Stimulated activated effector memory CD8-positive, alpha-beta T cell treated with anti-CD3 and anti-CD28 coated beads, Interleukin-12 subunit alpha, Interleukin-12 subunit beta, amount 100 ng/mL, for 72 hours (primary cell): ENCODE results near the gene CACNA1B.

Source experiments
- ATAC-seq: fragments of 150-1000 bp; cut with Tn5 transposase; 2 replicates; pipeline ENCODE4 v1.10.0; 2021
- DNase-seq, 2 donors: peaks; one replicate each; pipeline ENCODE4 v3.0.0; 2021 to 2022; ENCODE audit warnings: low spot score in 2 of 2
- H3K27ac Mint-ChIP-seq: one replicate; pipeline ENCODE4 v1.8.0; 2022; ENCODE audit warnings: mild to moderate bottlenecking, mixed read lengths
- H3K36me3 Mint-ChIP-seq: one replicate; pipeline ENCODE4 v1.8.0; 2022; ENCODE audit warnings: mild to moderate bottlenecking, mixed read lengths
- H3K4me1 Mint-ChIP-seq: one replicate; pipeline ENCODE4 v1.8.0; 2022; ENCODE audit warnings: mixed read lengths
- H3K4me3 Mint-ChIP-seq: one replicate; pipeline ENCODE4 v1.8.0; 2022; ENCODE audit warnings: mild to moderate bottlenecking, mixed read lengths
- H3K9me3 Mint-ChIP-seq: one replicate; pipeline ENCODE4 v1.8.0; 2022; ENCODE audit warnings: mixed read lengths

The CACNA1B gene

DNA sequence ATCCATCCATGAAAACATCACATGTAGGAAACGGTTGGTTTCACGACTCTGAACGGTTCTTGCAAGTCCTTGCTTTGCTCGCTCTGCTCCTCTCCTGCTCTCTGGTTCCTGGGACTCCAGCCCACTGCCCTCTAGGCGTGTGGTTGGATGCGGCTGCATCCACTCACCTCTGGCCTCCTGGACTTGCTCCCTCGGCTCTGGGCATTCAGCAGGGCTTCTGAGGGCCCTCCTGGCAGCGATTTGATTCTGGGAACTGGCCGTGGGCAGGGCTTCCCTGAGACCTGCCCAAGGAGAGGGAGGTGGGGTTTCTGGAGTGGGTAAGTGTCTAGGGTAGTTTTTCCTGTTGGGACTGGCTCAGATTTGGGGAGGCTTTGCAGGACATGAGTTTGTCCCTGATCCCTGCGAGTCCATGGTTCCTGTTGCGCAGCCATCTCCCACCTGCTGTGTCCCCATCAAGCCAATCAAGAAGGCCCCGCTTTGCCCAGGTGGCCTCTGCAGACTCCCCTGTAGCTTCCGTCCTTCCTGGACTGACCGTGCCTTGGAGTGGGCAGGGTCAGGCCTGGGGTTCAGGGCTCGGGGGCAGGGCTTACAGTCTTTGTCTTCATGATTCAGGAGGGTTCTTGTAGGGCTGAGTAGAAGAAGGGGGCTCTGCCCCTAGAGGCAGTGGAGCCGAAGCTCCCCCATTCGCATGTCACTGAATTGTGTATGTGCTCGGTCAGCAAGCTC is 192.3 kb downstream of the CACNA1B start:
- DNase-seq (no peak), ATAC-seq (no peak)
- H3K27ac Mint-ChIP-seq: no peak overlapping the region
- H3K4me3 Mint-ChIP-seq: no peak overlapping the region
- no peaks in the 10 kb centered on the region for H3K9me3 Mint-ChIP-seq
- no peaks in the 10 kb centered on the region for H3K4me1 Mint-ChIP-seq
- no peaks in the 10 kb centered on the region for H3K36me3 Mint-ChIP-seq

DNA sequence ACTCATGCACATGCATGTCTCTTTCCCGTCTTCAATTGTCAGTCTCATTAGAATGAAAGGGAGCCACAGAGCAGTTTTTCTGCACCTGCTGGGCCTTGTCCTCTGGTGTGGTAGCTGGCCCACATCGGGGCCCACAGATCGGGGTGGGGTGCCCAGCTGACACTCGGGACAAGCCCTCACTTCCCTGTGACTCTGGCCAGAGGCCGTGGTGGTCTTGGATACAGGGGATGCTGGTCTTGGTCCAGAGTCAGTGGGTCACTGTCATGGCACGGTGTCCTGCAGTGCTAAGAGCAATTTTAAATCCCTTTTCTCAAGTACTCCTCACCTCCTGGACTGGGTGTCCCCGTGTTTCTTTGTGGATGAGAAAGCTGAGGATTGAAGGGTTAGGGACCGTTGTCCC is 193.2 kb downstream of the CACNA1B start:
- Mint-ChIP-seq H3K36me3 (no peaks in the 10 kb centered on the region), H3K9me3 (no peaks in the 10 kb centered on the region), H3K4me1 (no peaks in the 10 kb centered on the region), H3K27ac (no peak overlapping the region), H3K4me3 (no peak overlapping the region)
- DNase-seq: no peak
- ATAC-seq: no peak

DNA sequence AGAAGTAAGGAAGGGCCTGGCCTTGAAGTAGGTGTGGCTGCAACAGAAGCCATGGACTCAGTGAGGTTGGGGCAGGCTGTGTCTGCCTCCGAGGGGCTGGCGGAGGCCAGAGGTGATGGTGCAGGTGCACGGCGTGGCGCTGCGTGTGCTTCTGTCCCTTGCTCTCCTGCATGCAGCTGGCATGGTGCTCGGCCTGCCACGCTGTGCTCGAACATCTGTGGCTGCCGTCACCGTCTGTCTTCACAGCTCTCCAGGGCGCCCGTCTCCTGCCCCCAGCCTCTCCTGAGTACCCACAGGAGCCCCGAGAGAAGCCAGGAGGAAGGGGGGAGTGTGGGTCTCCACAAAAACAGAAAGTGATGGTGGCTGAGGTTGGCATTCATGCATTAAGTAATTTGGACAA is 193.7 kb downstream of the CACNA1B start:
- no peaks in the 10 kb centered on the region for H3K4me1 Mint-ChIP-seq
- no peak for ATAC-seq

DNA sequence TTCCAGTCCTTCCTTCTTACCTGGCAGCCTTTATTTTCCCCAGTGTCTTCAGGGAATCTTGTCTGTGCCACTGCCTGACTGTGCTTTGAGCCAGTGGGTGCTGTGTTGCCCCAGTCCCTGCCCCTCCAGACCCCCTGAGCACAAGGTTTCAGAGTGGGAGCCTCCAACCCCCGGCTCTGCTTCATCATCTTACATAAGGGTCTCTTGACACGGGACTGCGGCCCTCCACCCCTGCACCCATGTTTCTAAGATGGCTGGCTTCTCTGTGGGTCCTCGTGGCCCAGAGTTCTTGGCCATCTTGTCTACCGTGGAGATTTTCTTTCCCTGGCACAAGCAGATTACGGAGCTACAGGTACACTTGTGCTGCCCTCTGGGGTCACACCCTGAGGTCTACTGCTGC is 194.1 kb downstream of the CACNA1B start:
- H3K9me3 Mint-ChIP-seq: no peaks in the 10 kb centered on the region
- no peak overlapping the region for H3K27ac Mint-ChIP-seq
- DNase-seq (no peak), ATAC-seq (no peak)
- H3K4me1 Mint-ChIP-seq: no peaks in the 10 kb centered on the region
- H3K4me3 Mint-ChIP-seq: no peak overlapping the region
- no peaks in the 10 kb centered on the region for H3K36me3 Mint-ChIP-seq

More for the DNA sequence above, 193.7 kb downstream of the CACNA1B start:
- Mint-ChIP-seq H3K36me3 (no peaks in the 10 kb centered on the region), H3K4me3 (no peak overlapping the region), H3K27ac (no peak overlapping the region), H3K9me3 (no peaks in the 10 kb centered on the region)
- DNase-seq: no peak

DNA sequence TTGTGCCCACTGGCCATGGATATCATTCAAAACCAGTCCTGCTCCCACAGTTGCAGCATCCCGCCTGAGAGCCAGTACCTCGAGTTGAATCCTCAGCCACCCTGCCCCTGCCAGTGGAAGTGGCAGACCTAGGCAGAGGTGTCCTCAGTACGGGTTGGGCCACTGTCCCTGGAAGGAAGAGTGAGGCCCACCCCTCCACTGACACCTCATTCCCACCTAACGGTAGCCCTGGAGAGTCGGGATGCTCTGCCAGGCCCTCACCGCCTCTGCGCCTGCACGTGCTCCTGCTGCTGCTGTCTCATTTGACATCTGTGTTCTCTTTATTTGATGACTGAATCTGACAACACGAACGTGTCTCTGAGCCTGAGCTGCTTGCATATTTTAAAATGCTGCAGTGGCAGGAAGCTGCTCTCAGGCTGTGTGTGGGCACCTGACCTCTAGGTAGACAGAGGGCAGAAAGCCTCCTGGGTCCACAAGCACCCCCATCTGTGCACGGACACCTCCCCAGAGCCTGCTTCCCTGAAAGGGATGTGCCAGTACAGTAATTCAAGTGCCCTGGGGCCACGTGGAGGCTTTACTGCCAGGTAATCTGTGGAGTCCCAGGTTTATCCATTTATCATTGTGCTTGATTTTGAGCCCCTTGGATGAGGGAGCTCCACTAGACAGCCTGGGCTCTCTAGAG is 194.7 kb downstream of the CACNA1B start:
- no peaks in the 10 kb centered on the region for H3K9me3 Mint-ChIP-seq
- no peaks in the 10 kb centered on the region for H3K36me3 Mint-ChIP-seq
- no peak for DNase-seq
- no peak overlapping the region for H3K27ac Mint-ChIP-seq
- no peak overlapping the region for H3K4me3 Mint-ChIP-seq
- H3K4me1 Mint-ChIP-seq: no peaks in the 10 kb centered on the region
- ATAC-seq: no peak

DNA sequence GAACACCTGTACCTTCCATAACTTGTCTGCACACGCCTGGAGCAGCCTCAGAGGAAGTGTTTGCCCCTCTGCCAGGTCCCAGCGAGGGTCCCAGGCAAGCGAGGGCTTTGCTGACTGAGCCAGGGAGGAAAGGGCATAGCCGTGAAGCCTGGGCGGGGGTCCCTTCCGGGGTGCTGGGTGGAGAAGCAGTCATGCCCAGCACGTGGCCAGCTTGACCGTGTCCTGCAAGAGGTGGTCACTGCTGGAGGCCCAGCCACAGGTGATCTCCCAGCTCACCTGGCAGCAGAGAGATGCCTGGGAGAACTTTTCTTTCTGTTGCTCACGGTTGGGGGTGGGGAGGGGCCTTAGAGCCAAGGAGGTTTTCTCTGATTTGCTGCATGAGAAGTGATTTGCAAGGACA is 195.3 kb downstream of the CACNA1B start:
- DNase-seq: no peak
- no peak for ATAC-seq

DNA sequence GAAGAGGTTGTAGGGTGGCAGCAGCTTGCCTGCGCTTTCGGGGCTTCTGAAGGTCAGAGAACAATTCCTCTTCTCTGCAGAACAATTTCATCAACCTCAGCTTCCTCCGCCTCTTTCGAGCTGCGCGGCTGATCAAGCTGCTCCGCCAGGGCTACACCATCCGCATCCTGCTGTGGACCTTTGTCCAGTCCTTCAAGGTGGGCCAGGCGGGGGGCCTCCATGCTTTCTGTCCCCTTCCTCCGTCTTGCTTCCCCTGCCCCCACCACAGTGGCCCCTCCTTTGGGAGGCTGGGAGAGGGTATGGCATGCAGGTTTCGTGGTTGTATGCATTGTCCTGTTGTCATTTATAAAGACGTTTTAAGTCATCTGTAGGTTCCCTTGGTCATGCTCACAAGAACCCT is 195.8 kb downstream of the CACNA1B start:
- ATAC-seq (no peak), DNase-seq (no peak)
- Mint-ChIP-seq H3K9me3 (no peaks in the 10 kb centered on the region), H3K4me3 (no peak overlapping the region), H3K36me3 (no peaks in the 10 kb centered on the region), H3K27ac (no peak overlapping the region), H3K4me1 (no peaks in the 10 kb centered on the region)

More for the DNA sequence above, 195.3 kb downstream of the CACNA1B start:
- H3K4me3 Mint-ChIP-seq: no peak overlapping the region
- H3K4me1 Mint-ChIP-seq: no peaks in the 10 kb centered on the region
- H3K27ac Mint-ChIP-seq: no peak overlapping the region
- H3K36me3 Mint-ChIP-seq: no peaks in the 10 kb centered on the region
- H3K9me3 Mint-ChIP-seq: no peaks in the 10 kb centered on the region

DNA sequence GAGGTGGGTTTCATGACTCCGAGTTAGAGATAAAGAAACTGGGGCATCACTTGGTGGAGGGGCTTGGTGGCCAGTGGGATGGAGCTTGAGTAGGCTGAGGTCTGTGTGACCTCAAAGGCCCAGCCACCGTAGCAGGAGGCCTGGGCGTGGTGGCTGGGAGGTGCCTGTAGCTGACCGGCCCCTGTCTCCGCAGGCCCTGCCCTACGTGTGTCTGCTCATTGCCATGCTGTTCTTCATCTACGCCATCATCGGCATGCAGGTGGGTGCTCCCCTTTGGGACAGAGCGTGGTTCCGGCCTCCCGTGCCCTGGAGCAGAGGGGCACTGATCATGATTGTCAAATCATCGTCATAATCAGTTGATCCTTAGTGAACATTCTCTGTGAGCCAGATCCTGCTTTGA is 196.2 kb downstream of the CACNA1B start:
- no peak overlapping the region for H3K4me3 Mint-ChIP-seq
- ATAC-seq: no peak
- DNase-seq: no peak
- H3K27ac Mint-ChIP-seq: no peak overlapping the region
- no peaks in the 10 kb centered on the region for H3K4me1 Mint-ChIP-seq
- H3K9me3 Mint-ChIP-seq: no peaks in the 10 kb centered on the region
- H3K36me3 Mint-ChIP-seq: no peaks in the 10 kb centered on the region

DNA sequence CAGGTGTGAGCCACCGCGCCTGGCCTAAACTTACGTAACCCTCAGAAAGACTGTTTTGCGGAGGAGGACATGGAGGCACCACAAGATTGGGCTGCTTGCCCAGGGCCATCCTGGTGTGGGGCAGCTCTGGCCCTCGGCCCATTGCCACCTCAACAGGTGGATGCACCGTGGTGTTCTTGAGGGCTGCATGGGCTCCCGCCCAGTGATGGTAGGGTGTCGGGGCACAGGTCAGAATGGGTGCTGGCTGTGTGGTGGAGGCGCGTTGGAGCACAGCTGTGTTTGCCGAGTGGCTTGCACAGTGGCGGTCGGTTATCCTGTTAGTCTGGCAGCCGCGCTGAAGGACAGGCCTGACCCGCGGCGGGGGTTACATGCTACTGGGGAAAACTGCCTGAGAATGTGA is 196.9 kb downstream of the CACNA1B start:
- H3K4me1 Mint-ChIP-seq: no peaks in the 10 kb centered on the region
- H3K36me3 Mint-ChIP-seq: no peaks in the 10 kb centered on the region
- DNase-seq: no peak

DNA sequence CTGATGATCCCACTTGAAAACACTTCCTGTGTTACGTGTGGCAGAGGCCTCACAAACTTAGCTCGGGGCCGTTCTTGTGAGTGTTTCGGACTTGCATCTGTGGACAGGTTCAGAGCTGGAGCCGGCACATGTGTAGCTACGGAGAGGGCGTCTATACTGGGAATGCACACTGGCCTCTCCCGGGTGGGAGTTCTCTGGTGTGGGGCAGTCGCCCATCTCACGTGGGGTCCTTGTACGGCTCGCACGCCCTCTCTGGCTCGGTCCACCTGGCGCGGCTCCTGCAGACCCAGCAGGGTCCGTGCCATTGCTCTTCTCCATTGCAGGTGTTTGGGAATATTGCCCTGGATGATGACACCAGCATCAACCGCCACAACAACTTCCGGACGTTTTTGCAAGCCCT is 197.9 kb downstream of the CACNA1B start:
- no peak overlapping the region for H3K27ac Mint-ChIP-seq

More for the DNA sequence above, 196.9 kb downstream of the CACNA1B start:
- Mint-ChIP-seq H3K4me3 (no peak overlapping the region), H3K27ac (no peak overlapping the region), H3K9me3 (no peaks in the 10 kb centered on the region)
- no peak for ATAC-seq

DNA sequence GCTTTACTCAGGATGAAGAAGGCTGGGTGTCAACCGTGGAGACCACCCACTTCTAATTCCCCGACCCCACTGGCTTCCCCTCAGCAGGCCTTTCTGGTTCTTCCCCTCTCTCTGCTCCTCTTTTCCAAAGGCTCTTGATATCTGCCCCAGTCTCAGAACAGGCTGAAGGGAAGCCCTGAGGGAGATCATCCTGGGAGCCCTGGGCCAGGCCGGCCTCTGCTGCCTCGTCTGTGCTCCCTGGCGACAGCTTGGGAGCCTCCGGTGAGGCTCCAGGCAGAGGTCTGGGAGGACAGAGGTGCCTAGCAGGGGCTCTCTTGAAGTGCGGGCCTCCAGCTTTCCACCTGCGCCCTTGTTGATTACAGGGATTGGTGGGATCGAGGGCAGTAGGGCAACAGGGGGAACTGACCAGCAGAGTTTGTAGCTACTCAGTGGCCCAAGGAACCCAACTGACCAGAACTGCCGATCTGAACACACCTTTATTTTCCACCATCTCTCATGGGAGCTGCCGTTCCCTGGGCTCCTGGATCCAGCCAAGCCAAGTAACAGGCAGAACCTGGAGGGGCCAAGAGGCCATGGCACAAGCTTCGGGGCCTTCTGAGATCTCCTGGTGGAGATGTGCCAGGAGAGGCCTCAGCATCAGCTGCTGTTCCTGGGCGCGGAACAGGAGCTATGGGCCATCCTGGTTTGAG is 198.5 kb downstream of the CACNA1B start:
- no peaks in the 10 kb centered on the region for H3K36me3 Mint-ChIP-seq
- no peak for DNase-seq
- H3K4me1 Mint-ChIP-seq: no peaks in the 10 kb centered on the region
- H3K4me3 Mint-ChIP-seq: no peak overlapping the region
- H3K27ac Mint-ChIP-seq: no peak overlapping the region
- no peak for ATAC-seq
- H3K9me3 Mint-ChIP-seq: no peaks in the 10 kb centered on the region

More for the DNA sequence above, 197.9 kb downstream of the CACNA1B start:
- no peaks in the 10 kb centered on the region for H3K4me1 Mint-ChIP-seq
- no peak overlapping the region for H3K4me3 Mint-ChIP-seq
- DNase-seq: no peak
- H3K36me3 Mint-ChIP-seq: no peaks in the 10 kb centered on the region
- no peaks in the 10 kb centered on the region for H3K9me3 Mint-ChIP-seq
- ATAC-seq: no peak

DNA sequence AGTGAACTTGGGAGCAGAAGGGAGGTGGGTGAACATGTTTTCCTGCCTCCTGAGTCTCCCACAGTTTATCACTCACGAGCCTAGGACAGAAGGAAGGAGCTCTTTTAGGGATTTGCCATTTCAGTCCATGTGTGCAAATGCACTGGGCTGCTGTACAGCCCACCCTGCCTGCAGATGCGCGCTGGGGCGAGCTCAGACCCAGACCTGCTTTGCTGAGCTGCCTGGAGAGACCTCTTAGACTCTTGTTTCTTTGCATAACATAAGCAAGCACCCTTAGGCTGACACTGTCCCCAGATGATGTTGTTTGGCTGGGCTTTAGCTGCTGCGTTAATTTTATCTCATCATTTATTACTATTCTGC is 199.0 kb downstream of the CACNA1B start:
- no peak overlapping the region for H3K4me3 Mint-ChIP-seq
- DNase-seq: no peak
- no peaks in the 10 kb centered on the region for H3K9me3 Mint-ChIP-seq
- no peak overlapping the region for H3K27ac Mint-ChIP-seq
- no peaks in the 10 kb centered on the region for H3K4me1 Mint-ChIP-seq
- no peaks in the 10 kb centered on the region for H3K36me3 Mint-ChIP-seq
- ATAC-seq: no peak

DNA sequence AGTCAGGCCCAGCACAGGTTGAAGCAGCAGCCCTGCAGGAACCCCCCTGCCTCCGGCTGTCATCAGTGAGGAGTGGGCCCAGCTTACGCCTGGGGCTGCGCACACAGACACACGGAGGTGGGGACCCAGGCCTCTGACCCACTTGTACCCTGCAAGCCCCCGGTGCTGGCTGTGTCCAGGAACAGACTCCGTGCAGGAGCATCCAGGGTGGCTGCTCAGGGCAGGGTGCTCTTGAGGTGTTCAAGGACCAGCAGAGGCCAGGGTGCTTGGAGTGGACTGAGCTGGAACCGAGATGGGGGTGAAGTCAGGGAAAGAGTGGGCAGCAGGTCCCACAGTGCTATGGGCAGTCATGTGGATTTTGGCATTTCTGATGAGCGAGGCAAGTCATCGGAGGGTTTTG is 199.5 kb downstream of the CACNA1B start:
- ATAC-seq (peak; percentile 20), DNase-seq (no peak)
- Mint-ChIP-seq H3K4me1 (no peaks in the 10 kb centered on the region), H3K9me3 (no peaks in the 10 kb centered on the region), H3K4me3 (no peak overlapping the region), H3K27ac (no peak overlapping the region), H3K36me3 (no peaks in the 10 kb centered on the region)

DNA sequence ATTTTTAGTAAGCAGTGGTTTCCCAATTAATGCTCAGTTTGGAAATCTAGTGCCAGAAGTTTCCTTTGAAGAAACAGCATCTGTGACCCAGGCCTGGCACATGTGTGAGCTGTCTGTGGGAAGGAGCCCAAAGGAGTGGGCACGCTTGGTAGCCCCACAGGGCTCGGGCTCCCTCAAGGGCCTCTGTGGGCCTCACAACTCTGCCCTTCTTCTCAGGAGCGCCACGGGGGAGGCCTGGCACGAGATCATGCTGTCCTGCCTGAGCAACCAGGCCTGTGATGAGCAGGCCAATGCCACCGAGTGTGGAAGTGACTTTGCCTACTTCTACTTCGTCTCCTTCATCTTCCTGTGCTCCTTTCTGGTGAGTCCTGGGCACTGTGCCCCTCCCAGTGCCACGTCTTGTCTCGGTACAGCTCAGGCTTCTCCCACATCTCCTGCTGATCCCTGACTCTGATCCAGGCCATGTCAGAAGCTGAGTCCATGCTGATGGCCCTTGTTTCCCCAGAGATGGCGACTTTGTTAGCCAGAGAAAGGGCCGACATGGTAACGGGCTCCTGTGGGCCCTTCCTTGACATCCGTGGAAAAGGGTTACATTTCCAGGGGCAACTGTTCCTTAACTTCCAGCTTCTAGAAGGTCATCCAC is 200.4 kb downstream of the CACNA1B start:
- H3K4me3 Mint-ChIP-seq: no peak overlapping the region
- H3K9me3 Mint-ChIP-seq: no peaks in the 10 kb centered on the region
- no peaks in the 10 kb centered on the region for H3K36me3 Mint-ChIP-seq
- no peak for ATAC-seq
- DNase-seq: no peak
- H3K27ac Mint-ChIP-seq: no peak overlapping the region
- no peaks in the 10 kb centered on the region for H3K4me1 Mint-ChIP-seq

DNA sequence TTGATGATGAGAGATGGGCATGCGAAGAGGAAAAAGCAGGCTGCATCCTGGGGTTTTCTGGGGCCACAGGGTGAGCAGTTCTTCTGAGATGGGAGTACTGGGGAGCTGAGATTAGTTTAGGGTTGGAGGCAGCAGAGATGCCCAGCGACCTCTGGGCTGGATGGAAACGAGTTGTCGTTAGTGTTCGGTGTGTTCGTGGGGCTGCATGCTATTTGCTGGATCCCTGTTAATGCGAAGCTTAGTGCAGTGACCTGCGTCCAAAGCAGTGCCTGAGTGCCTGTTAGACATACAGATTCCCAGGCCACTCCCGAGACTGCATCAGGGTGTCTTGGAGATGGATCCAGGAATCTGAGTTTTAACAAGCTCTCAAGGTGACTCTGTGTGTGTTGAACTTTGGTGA is 201.3 kb downstream of the CACNA1B start:
- Mint-ChIP-seq H3K4me1 (no peaks in the 10 kb centered on the region), H3K9me3 (no peaks in the 10 kb centered on the region), H3K36me3 (no peaks in the 10 kb centered on the region), H3K27ac (no peak overlapping the region), H3K4me3 (no peak overlapping the region)
- DNase-seq: no peak
- ATAC-seq: no peak
